Colonic mucosa (tissue), 4 donors: ENCODE measurements around the gene DDIT4L. TPM values are rescaled to one million over a fixed set of nuclear protein-coding genes. Genes with fewer than 3 reads are reported as not detected.

Experiments used
- DNase-seq: peaks from one replicate; pipeline ENCODE4 v3.0.0-alpha.2; 2020
- H3K27ac ChIP-seq: fragments of 200-600 bp; one replicate; pipeline ENCODE4 v1.8.0; 2021
- H3K27me3 ChIP-seq: fragments of 200-600 bp; one replicate; pipeline ENCODE4 v1.8.0; 2021
- H3K36me3 ChIP-seq: fragments of 200-600 bp; one replicate; pipeline ENCODE4 v1.8.0; 2021
- H3K4me1 ChIP-seq: fragments of 200-600 bp; one replicate; pipeline ENCODE4 v1.8.0; 2021; ENCODE audit warnings: mild to moderate bottlenecking
- H3K4me3 ChIP-seq: fragments of 200-600 bp; one replicate; pipeline ENCODE4 v1.8.0; 2021
- H3K9ac ChIP-seq, 2 donors: one replicate each; pipeline ENCODE4 v1.7.0; 2013; ENCODE audit warnings: control low read depth in 2 of 2, low read depth in 2 of 2, low read length in 2 of 2
- H3K9me3 ChIP-seq: fragments of 200-600 bp; one replicate; pipeline ENCODE4 v1.8.0; 2021
- CTCF ChIP-seq: fragments of 200-600 bp; IDR thresholded peaks from one replicate; pipeline ENCODE4 v1.8.0; 2022; ENCODE audit warnings: antibody characterized with exemption, mild to moderate bottlenecking
- intact Hi-C: fragments of 100-400 bp; cut with DNase I; formaldehyde crosslinking; loops from one replicate; pipeline ENCODE4 v1.14.1; 2022
- total RNA-seq, 2 donors: library from RNA; stranded (reverse); fragmentation: NEBNext Ultra II Directional in 1 of 2; extraction: Animal tissue kit (Norgen Biotek cat#: 25700) in 1 of 2; gene quantifications; one replicate each; pipeline ENCODE4 v1.2.1, GENCODE V29; 2021
- donor health status: healthy.
- donor health status: DM: no; HTN: no; CAD: no.
- donor health status: DM: no; HTN: no; CAD: no.

DDIT4L gene
- total RNA-seq, 2 donors from 2014 or later, result 0.72 TPM; not detected in 1

GRCh38 chr4:100174985-100175383, 15.3 kb downstream of the DDIT4L start:
- no peak for DNase-seq
- H3K4me3 ChIP-seq, result no peak overlapping the region
- H3K27ac ChIP-seq, result no peak overlapping the region
- no peaks in the 10 kb centered on the region for H3K4me1 ChIP-seq
- TF ChIP-seq CTCF, result no peak
- no peaks in the 10 kb centered on the region for H3K9me3 ChIP-seq
- H3K36me3 ChIP-seq, result no peaks in the 10 kb centered on the region
- intact Hi-C loops, result no loop called here
- H3K27me3 ChIP-seq, result no peaks in the 10 kb centered on the region
- no peak overlapping the region for H3K9ac ChIP-seq

GRCh38 chr4:100170986-100171385, 19.3 kb downstream of the DDIT4L start:
- Histone ChIP-seq H3K27ac (no peak overlapping the region), H3K4me1 (no peaks in the 10 kb centered on the region), H3K9me3 (no peaks in the 10 kb centered on the region), H3K4me3 (no peak overlapping the region), H3K27me3 (no peaks in the 10 kb centered on the region), H3K9ac (no peak overlapping the region), H3K36me3 (no peaks in the 10 kb centered on the region)
- intact Hi-C loops, result no loop called here
- no peak for DNase-seq
- TF ChIP-seq CTCF, result no peak

- Histone ChIP-seq H3K27me3 (no peaks in the 10 kb centered on the region), H3K4me3 (no peak overlapping the region), H3K9ac (no peak overlapping the region), H3K36me3 (no peaks in the 10 kb centered on the region), H3K27ac (no peak overlapping the region), H3K9me3 (no peaks in the 10 kb centered on the region), H3K4me1 (no peaks in the 10 kb centered on the region)
- TF ChIP-seq CTCF, result no peak
- intact Hi-C loops, result no loop called here
- no peak for DNase-seq
Observed at GRCh38 chr4:100169491-100170485, 20.5 kb downstream of the DDIT4L start.

- no peak for TF ChIP-seq CTCF
- Histone ChIP-seq H3K9ac (no peak overlapping the region), H3K4me1 (no peaks in the 10 kb centered on the region), H3K36me3 (no peaks in the 10 kb centered on the region), H3K9me3 (no peaks in the 10 kb centered on the region), H3K4me3 (no peak overlapping the region), H3K27me3 (no peaks in the 10 kb centered on the region), H3K27ac (no peak overlapping the region)
- intact Hi-C loops, result no loop called here
- DNase-seq, result no peak
Observed at GRCh38 chr4:100168521-100168920, 21.7 kb downstream of the DDIT4L start.

- H3K27ac ChIP-seq, result no peak overlapping the region
Observed at GRCh38 chr4:100166297-100167039, 23.8 kb downstream of the DDIT4L start.

More at GRCh38 chr4:100166297-100167039, 23.8 kb downstream of the DDIT4L start:
- H3K9ac ChIP-seq, result no peak overlapping the region
- no peak for TF ChIP-seq CTCF
- no peak overlapping the region for H3K4me3 ChIP-seq
- intact Hi-C loops, result no loop called here
- no peaks in the 10 kb centered on the region for H3K9me3 ChIP-seq
- no peak for DNase-seq
- H3K36me3 ChIP-seq, result no peaks in the 10 kb centered on the region
- no peaks in the 10 kb centered on the region for H3K4me1 ChIP-seq
- no peaks in the 10 kb centered on the region for H3K27me3 ChIP-seq
